Hepatocyte (in vitro differentiated cells): ENCODE measurements around the gene ASB9. TPM values are rescaled to one million over a fixed set of nuclear protein-coding genes. Genes with fewer than 3 reads are reported as not detected.
A peak's percentile ranks its signal among the peaks of the same experiment; 100 is the strongest.

Experiments
- DNase-seq: peaks from one replicate; pipeline ENCODE4 v3.0.0-alpha.2; 2016; ENCODE audit warnings: low spot score
- H2AFZ ChIP-seq: fragments of 200-600 bp; sonication (generic); 2 replicates; pipeline ENCODE4 v1.6.0; 2016; ENCODE audit warnings: antibody characterized with exemption, mild to moderate bottlenecking
- H3K27ac ChIP-seq: fragments of 200-600 bp; sonication (generic); 2 replicates; pipeline ENCODE4 v1.5.1; 2016; ENCODE audit warnings: mild to moderate bottlenecking
- H3K27me3 ChIP-seq: fragments of 200-600 bp; sonication (generic); 2 replicates; pipeline ENCODE4 v1.6.1; 2016
- H3K36me3 ChIP-seq: fragments of 200-600 bp; sonication (generic); replicated peaks from 2 replicates; pipeline ENCODE4 v1.5.1; 2016; ENCODE audit warnings: low read depth; ENCODE audit not compliant: insufficient read depth
- H3K4me1 ChIP-seq: fragments of 200-600 bp; sonication (generic); 2 replicates; pipeline ENCODE4 v1.5.1; 2016; ENCODE audit warnings: mild to moderate bottlenecking, moderate library complexity; ENCODE audit not compliant: insufficient read depth
- H3K4me2 ChIP-seq: fragments of 200-600 bp; sonication (generic); 2 replicates; pipeline ENCODE4 v1.6.0; 2016
- H3K4me3 ChIP-seq: fragments of 200-600 bp; sonication (generic); 2 replicates; pipeline ENCODE4 v1.5.1; 2016; ENCODE audit warnings: mild to moderate bottlenecking
- H3K79me2 ChIP-seq: fragments of 200-600 bp; sonication (generic); 2 replicates; pipeline ENCODE4 v1.6.0; 2017; ENCODE audit warnings: mild to moderate bottlenecking
- H3K9me2 ChIP-seq: fragments of 200-600 bp; sonication (generic); replicated peaks from 2 replicates; pipeline ENCODE4 v1.6.0; 2017; ENCODE audit warnings: mild to moderate bottlenecking; ENCODE audit not compliant: insufficient read depth
- H3K9me3 ChIP-seq: fragments of 200-600 bp; sonication (generic); 2 replicates; pipeline ENCODE4 v1.5.1; 2016; ENCODE audit warnings: low read depth, mild to moderate bottlenecking
- H4K20me1 ChIP-seq: fragments of 200-600 bp; sonication (generic); 2 replicates; pipeline ENCODE4 v1.6.0; 2016; ENCODE audit warnings: mild to moderate bottlenecking; ENCODE audit not compliant: insufficient read depth, poor library complexity, severe bottlenecking
- EZH2 ChIP-seq: fragments of 200-600 bp; sonication (generic); IDR thresholded peaks from 2 replicates; pipeline ENCODE4 v1.6.1; 2016; ENCODE audit warnings: antibody characterized with exemption, mild to moderate bottlenecking, borderline replicate concordance
- EZH2phosphoT487 ChIP-seq: fragments of 200-600 bp; sonication (generic); IDR thresholded peaks from one replicate; pipeline ENCODE4 v1.6.1; 2018; ENCODE audit warnings: antibody characterized with exemption, mild to moderate bottlenecking, low read depth, moderate library complexity; ENCODE audit not compliant: unreplicated experiment, severe bottlenecking
- WGBS: methylation state at CpG from one replicate; pipeline ENCODE4 v1.1.6; 2016; ENCODE audit warnings: low lambda C conversion rate; ENCODE audit errors: missing lambda C conversion rate; 5-methylcytosine and 5-hydroxymethylcytosine counted together
- polyA plus RNA-seq: library from polyadenylated mRNA; unstranded; fragments of >200 nt; fragmentation: Nextera tagmentation; extraction: Ambion mirVana; gene quantifications from 2 replicates; pipeline ENCODE4 v1.2.1, GENCODE V29; 2016
- total RNA-seq: library from RNA; depleted of rRNA; stranded (reverse); fragments of >200 nt; gene quantifications from 2 replicates; pipeline ENCODE4 v1.2.3, GENCODE V29; 2014
- TF ChIP-seq, protein P1 (sequence below): fragments of 200-600 bp; sonication (generic); IDR thresholded peaks from 2 replicates; pipeline ENCODE4 v1.5.1; 2016; ENCODE audit warnings: antibody characterized with exemption, mild to moderate bottlenecking; ENCODE audit not compliant: poor library complexity

Gene ASB9
- total and polyA plus RNA-seq, 2 experiments from 2014 or later = 4.7 to 6.0 TPM

DNA sequence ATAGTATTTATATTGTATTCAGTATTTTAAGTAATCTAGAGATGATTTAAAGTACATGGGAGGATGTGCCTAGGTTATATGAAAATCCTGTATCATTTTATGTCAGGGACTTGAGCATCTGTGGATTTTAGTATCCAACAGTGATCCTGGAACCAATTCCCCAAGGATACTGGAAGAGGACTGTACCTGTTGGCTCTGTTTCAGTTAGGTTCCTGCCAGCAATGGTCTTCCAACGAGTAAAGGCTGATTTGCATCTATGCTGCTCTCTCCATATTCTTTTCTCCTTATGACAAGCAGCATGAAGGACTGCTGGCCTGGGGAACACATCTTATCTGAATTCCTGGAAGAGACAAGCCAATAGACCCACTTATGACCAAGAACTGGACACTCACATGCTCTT lies 34.9 kb downstream of the ASB9 start:
- Histone ChIP-seq H4K20me1 (no peaks in the 10 kb centered on the region), H3K4me2 (no peak overlapping the region), H3K9me3 (no peaks in the 10 kb centered on the region), H3K27ac (no peak overlapping the region), H3K4me1 (no peaks in the 10 kb centered on the region), H3K27me3 (no peaks in the 10 kb centered on the region), H3K36me3 (no peaks in the 10 kb centered on the region), H2AFZ (no peak overlapping the region), H3K79me2 (no peaks in the 10 kb centered on the region), H3K4me3 (no peak overlapping the region), H3K9me2 (no peaks in the 10 kb centered on the region)
- WGBS = 54% methylated on average over 1 of the region's 1 CpG
- DNase-seq = no peak
- TF ChIP-seq EZH2 = no peak
- TF ChIP-seq EZH2phosphoT487 = no peak
- TF ChIP-seq, protein P1, sequence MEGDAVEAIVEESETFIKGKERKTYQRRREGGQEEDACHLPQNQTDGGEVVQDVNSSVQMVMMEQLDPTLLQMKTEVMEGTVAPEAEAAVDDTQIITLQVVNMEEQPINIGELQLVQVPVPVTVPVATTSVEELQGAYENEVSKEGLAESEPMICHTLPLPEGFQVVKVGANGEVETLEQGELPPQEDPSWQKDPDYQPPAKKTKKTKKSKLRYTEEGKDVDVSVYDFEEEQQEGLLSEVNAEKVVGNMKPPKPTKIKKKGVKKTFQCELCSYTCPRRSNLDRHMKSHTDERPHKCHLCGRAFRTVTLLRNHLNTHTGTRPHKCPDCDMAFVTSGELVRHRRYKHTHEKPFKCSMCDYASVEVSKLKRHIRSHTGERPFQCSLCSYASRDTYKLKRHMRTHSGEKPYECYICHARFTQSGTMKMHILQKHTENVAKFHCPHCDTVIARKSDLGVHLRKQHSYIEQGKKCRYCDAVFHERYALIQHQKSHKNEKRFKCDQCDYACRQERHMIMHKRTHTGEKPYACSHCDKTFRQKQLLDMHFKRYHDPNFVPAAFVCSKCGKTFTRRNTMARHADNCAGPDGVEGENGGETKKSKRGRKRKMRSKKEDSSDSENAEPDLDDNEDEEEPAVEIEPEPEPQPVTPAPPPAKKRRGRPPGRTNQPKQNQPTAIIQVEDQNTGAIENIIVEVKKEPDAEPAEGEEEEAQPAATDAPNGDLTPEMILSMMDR = no peak

DNA sequence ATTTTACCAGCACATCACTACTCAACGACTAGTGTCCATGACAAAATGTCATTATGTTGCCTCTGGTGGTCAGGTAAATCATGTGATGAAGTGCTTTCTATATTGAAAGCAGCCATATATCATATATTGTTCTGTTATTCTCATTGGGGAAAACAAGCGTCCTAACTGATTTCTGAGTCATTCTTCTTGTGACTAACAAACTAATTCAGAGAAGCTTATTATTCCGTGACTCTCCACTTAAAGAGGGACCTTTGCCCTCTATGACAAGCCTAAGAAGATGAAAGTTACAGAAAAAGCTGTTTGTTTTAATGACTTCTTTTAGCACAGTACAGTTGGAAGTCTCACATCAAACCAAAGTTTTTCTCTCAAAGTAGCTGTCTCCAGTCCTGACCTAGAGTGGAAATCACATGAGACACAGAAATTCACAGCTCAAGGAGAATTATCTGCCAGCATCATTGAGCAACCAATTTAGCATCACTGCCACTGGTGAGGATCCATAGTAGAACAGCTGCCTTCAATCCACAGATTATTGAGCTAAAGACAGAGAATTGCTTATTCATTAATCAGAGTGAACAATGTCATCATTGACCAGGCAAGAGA lies 36.4 kb downstream of the ASB9 start:
- Histone ChIP-seq H3K9me2 (no peaks in the 10 kb centered on the region), H3K36me3 (no peaks in the 10 kb centered on the region), H4K20me1 (no peaks in the 10 kb centered on the region), H3K79me2 (no peaks in the 10 kb centered on the region), H2AFZ (no peak overlapping the region), H3K27me3 (no peaks in the 10 kb centered on the region), H3K27ac (peak overlapping the region; percentile 25), H3K4me1 (no peaks in the 10 kb centered on the region), H3K4me2 (no peak overlapping the region), H3K9me3 (no peaks in the 10 kb centered on the region), H3K4me3 (no peak overlapping the region)
- WGBS = 36% methylated on average over 3 of the region's 3 CpGs
- no peak for DNase-seq
- TF ChIP-seq, protein P1 = no peak
- TF ChIP-seq EZH2 (no peak), EZH2phosphoT487 (no peak)

DNA sequence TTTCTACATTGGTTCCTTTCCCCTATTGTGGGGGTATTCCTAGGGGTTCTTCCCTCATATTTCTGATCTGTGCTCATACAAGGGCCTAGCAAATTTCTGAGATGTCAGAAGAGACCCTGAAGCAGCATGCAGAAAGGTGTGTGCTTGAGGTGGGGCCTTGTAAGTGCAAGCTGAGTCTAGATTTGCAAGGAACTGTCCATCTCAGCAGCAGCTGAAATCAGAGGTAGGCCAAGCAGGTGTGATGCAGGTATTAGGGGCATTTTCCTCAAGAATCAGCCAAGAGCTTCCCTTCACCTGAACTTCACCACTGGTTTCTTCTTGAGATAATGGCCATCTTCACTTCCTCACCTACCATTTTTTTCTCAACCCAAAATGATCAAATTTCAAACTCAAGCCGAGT lies 45.1 kb downstream of the ASB9 start:
- Histone ChIP-seq H3K9me2 (no peaks in the 10 kb centered on the region), H3K4me1 (no peaks in the 10 kb centered on the region), H3K79me2 (no peaks in the 10 kb centered on the region), H4K20me1 (no peaks in the 10 kb centered on the region), H3K4me2 (no peak overlapping the region), H3K4me3 (no peak overlapping the region), H3K9me3 (no peaks in the 10 kb centered on the region), H2AFZ (no peak overlapping the region), H3K27me3 (no peaks in the 10 kb centered on the region), H3K36me3 (no peaks in the 10 kb centered on the region), H3K27ac (no peak overlapping the region)
- 84% methylated on average over 1 of the region's 1 CpG for WGBS
- TF ChIP-seq, protein P1 = no peak
- TF ChIP-seq EZH2phosphoT487 (no peak), EZH2 (no peak)
- no peak for DNase-seq

DNA sequence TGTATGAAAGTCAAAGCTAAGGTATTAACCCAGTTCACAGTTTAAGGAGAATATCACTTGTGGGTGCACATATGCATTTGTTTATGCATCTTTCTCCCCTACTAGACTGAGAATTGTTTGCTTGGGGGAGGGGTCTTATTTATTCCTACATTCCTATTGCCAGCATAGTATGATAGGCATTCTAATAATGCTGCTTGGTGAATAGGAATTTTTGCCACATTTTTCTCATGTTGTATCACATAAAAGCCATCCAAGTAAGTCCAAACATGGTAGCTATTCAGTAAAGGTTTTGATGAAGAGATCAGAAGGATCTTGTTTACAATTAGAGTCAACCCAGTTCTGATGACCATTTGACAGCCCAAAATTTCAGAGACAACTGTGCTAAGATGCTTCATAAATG lies 48.6 kb downstream of the ASB9 start:
- TF ChIP-seq EZH2phosphoT487 (no peak), EZH2 (no peak)
- TF ChIP-seq, protein P1 = no peak
- Histone ChIP-seq H3K79me2 (no peaks in the 10 kb centered on the region), H3K4me1 (no peaks in the 10 kb centered on the region), H3K9me2 (no peaks in the 10 kb centered on the region), H3K27ac (no peak overlapping the region), H4K20me1 (no peaks in the 10 kb centered on the region), H3K27me3 (no peaks in the 10 kb centered on the region), H3K36me3 (no peaks in the 10 kb centered on the region), H3K4me3 (no peak overlapping the region), H3K4me2 (no peak overlapping the region), H2AFZ (no peak overlapping the region), H3K9me3 (no peaks in the 10 kb centered on the region)
- DNase-seq = no peak
